Activated naive CD8-positive, alpha-beta T cell (primary cell): ENCODE data around the gene NUDT22.

Source experiments
- H3K27ac Mint-ChIP-seq: one replicate; pipeline ENCODE4 v1.8.0; 2021; ENCODE audit warnings: mixed read lengths
- H3K27me3 Mint-ChIP-seq: one replicate; pipeline ENCODE4 v1.8.0; 2021; ENCODE audit warnings: mixed read lengths
- H3K36me3 Mint-ChIP-seq: one replicate; pipeline ENCODE4 v1.8.0; 2021; ENCODE audit warnings: mixed read lengths
- H3K4me1 Mint-ChIP-seq: one replicate; pipeline ENCODE4 v1.8.0; 2021; ENCODE audit warnings: low read depth, mixed read lengths
- H3K4me3 Mint-ChIP-seq: one replicate; pipeline ENCODE4 v1.8.0; 2021; ENCODE audit warnings: mild to moderate bottlenecking, mixed read lengths
- H3K9me3 Mint-ChIP-seq: one replicate; pipeline ENCODE4 v1.8.0; 2021; ENCODE audit warnings: low read depth, mixed read lengths

NUDT22 gene

DNA sequence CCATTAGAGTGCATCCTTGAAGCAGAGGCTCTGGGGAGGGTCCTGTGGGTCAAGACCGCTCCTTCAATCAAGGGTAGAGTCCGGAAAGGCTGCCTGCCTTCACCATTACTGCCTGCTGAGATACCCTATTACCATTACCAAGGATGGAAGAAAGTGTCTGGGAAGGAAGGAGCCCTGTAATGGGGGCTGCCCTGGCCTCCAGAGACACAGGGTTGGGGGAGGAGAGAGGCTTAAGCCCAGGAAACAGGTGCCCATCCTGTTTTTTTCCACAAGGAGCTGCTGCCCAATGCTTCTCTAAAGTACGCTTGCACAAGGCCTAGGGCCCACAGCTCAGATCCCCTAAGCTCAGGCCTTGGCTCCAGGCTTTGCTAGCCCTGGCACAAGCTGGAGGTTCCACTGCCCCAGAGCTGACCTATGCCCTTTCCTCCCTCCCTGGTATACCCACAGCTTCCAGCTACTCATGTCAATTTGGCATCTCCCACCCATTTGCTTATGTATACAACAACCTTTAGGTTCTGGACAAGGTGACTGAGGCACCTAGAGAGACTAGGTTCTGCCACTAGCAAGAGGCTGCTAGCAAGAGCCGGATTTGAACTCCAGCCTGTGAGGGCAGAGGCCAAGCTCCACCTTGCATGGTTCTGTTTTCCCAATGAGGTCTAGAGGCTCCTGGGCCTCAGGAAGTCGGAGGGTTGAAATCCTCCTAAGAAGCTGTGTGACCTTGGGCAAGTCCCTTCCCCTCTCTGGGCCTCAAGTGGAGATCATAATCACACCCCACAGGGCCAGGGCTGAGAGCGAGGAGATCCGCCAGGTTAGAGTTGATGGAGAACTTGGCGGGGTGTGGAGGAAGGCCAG, 23.7 kb downstream of the NUDT22 start:
- Mint-ChIP-seq H3K4me1 (peaks cover 15% of the 10 kb centered on the region), H3K27ac (peak overlapping the region; percentile 22), H3K4me3 (peak overlapping the region; percentile 58), H3K27me3 (no peaks in the 10 kb centered on the region), H3K9me3 (no peaks in the 10 kb centered on the region), H3K36me3 (no peaks in the 10 kb centered on the region)

DNA sequence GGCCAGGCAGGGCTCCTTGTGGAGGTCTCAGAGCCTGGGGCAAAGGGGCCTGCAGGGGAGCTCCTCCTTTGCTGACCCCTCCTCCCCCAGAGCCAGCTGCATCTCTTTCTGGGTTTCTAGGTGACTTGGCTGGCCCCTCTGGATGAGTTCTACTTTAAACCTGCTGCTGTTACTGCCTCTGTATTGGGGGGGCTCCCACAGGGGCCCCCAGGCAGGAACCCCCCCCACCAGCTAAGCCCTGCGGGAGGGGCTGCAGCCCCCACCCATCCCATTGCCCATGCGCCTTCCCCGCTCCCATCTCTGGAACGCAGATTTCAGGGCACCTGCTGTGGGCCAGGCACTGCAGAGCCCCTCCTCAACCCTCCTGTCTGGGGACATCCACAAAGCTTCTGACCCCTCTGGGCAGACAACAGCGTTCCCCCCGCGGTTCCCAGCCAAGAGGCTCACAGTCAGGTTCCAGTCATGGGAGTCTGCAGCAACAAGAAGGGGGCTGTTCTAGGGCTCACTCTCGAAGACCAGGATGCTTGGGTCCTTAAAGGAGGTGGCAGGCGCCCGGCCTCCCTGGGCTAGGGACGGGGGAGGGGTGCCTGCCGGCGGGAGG, 24.4 kb downstream of the NUDT22 start:
- H3K9me3 Mint-ChIP-seq: no peaks in the 10 kb centered on the region
- H3K27me3 Mint-ChIP-seq: no peaks in the 10 kb centered on the region
- H3K4me3 Mint-ChIP-seq: peak overlapping the region; percentile 82
- H3K36me3 Mint-ChIP-seq: no peaks in the 10 kb centered on the region
- peaks cover 15% of the 10 kb centered on the region for H3K4me1 Mint-ChIP-seq
- H3K27ac Mint-ChIP-seq: no peak overlapping the region

DNA sequence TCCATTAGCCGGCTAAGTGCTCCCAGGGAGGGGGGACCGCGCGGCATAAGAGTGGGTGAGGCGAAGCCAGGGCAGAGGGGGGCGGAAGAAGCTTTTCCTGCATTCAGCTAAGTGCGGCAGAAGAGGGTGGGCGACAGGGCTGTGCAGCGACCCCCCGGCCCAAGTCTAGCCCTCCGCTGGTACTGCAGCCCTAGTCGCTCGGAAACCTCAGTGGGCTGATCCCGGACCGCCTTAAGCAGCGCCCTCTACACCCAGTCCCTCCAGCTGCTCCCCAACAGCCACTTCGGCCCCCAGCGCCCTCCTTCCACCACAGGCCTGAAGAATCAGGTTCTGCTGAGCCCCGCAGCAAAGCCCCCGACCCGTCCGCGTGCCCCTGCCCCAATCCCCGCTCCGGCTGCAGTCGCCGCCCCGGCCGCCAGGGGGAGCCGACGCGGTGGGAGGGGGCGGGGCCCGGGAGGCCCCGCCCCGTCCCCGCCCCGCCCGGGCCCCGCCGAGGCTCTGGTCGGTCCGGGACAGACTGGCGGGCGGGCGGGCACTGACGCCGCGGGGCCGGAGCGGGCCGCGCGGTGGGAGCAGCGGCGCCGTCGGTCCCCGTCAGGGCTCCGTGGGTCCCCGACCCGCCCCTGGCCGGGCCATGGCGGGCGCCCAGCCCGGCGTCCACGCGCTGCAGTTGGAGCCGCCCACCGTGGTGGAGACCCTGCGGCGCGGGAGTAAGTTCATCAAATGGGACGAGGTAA, 25.1 kb downstream of the NUDT22 start, which contains the start of gene PLCB3:
TSS of gene PLCB3 (plus strand) at position 515 of the 737 bp plus-strand sequence. CDS start at position 635, 120 bp downstream.
- Mint-ChIP-seq H3K4me3 (peak within 1 kb of the TSS; percentile 89), H3K36me3 (no peaks in the 10 kb centered on the region), H3K4me1 (peaks cover 15% of the 10 kb centered on the region), H3K9me3 (no peaks in the 10 kb centered on the region), H3K27me3 (no peaks in the 10 kb centered on the region), H3K27ac (peak within 1 kb of the TSS; percentile 41)

DNA sequence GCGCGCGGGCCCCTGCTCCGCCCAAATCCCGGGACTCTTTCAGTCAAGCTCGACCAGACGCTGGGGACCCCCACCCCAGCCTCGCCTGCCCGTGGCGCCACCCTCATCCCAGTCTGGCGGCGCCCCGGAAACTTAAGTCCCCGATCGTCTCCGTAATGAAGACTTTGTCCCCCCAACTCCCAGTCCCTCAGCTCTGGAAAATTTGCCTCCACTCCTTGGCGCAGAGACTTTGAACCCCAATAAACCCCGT, 25.6 kb downstream of the NUDT22 start:
- H3K27me3 Mint-ChIP-seq: no peaks in the 10 kb centered on the region
- H3K4me3 Mint-ChIP-seq: peak overlapping the region; percentile 89
- peak overlapping the region; percentile 41 for H3K27ac Mint-ChIP-seq
- H3K9me3 Mint-ChIP-seq: no peaks in the 10 kb centered on the region
- H3K4me1 Mint-ChIP-seq: peaks cover 15% of the 10 kb centered on the region
- H3K36me3 Mint-ChIP-seq: no peaks in the 10 kb centered on the region

DNA sequence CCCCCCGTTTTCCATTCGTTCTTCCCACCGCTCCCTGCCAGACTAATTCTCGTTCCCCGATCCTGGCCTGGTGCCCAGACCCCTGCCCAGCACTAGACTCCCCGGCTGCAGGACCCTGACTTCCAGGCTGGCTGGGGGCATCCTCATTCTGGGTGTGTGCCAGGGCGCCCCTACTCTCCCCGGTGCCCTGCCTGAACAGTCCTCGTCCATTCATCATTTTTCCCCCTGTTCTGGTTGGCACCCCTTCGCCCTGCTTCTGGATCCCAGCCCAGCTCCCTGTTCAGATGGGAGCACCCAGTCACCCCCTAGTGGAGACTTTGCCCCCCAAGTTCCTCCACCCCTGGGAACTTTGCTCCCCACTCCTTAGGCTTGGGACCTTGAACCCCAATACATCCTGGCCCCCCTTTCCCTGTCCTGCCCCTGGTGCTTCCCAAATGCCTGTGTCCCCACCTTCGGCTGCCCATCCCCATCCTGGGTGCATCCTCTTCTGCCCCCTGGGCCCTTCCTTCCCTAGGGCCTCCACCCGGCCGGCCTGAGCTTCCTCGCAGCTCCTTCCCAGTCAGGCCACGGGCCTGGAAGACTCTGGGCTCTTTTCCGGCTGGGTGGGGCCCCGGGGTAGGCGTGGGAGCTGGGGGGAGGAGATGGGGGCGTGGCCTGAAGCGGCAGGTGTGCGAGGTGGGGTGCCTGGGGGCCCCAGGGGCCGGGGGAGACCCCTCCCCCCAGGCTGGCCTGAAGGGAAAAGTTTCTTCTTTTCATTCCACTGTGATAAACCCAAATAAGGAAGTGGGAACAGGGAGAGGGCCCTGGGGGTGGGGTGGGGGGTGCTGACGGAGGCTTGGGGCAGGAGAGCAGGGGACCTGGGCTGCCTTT, 26.2 kb downstream of the NUDT22 start:
- no peaks in the 10 kb centered on the region for H3K27me3 Mint-ChIP-seq
- H3K27ac Mint-ChIP-seq: peak overlapping the region; percentile 41
- H3K4me3 Mint-ChIP-seq: peak overlapping the region; percentile 89
- no peaks in the 10 kb centered on the region for H3K36me3 Mint-ChIP-seq
- peaks cover 15% of the 10 kb centered on the region for H3K4me1 Mint-ChIP-seq
- H3K9me3 Mint-ChIP-seq: no peaks in the 10 kb centered on the region

DNA sequence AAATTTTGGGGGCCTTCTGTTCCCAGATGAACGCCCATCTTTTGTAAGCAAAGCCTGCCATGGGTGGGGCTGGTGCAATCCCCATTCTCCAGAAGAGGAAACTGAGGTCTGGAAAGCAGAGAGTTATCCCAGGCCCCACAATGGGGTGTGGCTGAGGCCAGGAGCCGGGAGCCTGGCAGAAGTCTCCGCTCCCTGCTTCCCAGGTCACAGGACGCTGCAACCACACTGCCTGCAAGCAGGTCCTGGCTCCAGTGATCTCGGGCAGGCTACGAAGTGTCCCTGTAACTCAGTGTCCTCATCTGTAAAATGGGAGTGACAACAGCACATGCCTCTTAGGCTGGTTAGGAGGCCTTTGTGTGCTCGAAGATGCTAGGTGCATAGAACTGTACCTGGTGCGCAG, 27.0 kb downstream of the NUDT22 start:
- peak overlapping the region; percentile 32 for H3K4me3 Mint-ChIP-seq
- H3K36me3 Mint-ChIP-seq: no peaks in the 10 kb centered on the region
- H3K4me1 Mint-ChIP-seq: peaks cover 12% of the 10 kb centered on the region
- no peaks in the 10 kb centered on the region for H3K27me3 Mint-ChIP-seq
- no peak overlapping the region for H3K27ac Mint-ChIP-seq
- H3K9me3 Mint-ChIP-seq: no peaks in the 10 kb centered on the region

DNA sequence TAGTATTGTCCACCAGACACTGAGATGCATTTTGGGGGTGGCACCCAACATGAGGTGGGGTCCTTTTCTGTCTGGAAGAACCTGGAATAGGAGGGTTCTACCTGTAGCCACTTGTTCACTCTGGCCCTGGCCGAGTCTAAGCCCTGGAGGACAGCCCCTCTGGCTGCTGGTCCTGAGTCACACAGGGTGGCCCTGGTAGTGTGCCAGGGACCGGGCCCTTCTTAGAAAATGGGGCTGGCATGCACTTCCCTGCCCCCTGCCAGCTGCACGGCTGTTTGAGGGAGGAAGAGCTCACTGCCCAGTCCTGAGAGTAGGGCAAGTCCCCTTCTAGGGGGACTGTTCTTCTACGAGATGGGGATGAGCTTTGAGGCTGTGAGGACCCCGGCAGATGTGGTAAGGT, 27.4 kb downstream of the NUDT22 start:
- Mint-ChIP-seq H3K4me3 (peak overlapping the region; percentile 32), H3K36me3 (no peaks in the 10 kb centered on the region), H3K4me1 (peaks cover 12% of the 10 kb centered on the region), H3K9me3 (no peaks in the 10 kb centered on the region), H3K27ac (no peak overlapping the region), H3K27me3 (no peaks in the 10 kb centered on the region)

DNA sequence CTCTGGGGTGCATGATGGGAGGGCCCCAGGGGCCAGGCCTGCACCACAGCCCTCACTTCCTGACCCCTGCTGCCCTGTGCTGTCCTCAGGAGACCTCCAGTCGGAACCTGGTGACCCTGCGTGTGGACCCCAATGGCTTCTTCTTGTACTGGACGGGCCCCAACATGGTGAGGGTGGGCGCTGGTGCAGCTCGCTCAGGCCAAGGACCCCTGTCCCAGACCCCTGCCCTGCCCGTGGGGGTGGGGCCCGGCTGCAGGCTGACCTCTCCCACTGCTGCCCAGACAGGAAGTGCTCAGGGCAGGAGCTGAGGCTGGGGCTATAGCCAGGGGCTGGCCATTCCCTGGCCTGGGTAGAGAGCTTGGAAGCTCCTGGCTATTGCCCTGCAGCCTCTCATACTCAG, 28.3 kb downstream of the NUDT22 start:
- no peaks in the 10 kb centered on the region for H3K9me3 Mint-ChIP-seq
- H3K36me3 Mint-ChIP-seq: peaks cover 1% of the 10 kb centered on the region
- H3K27ac Mint-ChIP-seq: no peak overlapping the region
- H3K4me3 Mint-ChIP-seq: no peak overlapping the region
- H3K27me3 Mint-ChIP-seq: no peaks in the 10 kb centered on the region
- peaks cover 12% of the 10 kb centered on the region for H3K4me1 Mint-ChIP-seq

DNA sequence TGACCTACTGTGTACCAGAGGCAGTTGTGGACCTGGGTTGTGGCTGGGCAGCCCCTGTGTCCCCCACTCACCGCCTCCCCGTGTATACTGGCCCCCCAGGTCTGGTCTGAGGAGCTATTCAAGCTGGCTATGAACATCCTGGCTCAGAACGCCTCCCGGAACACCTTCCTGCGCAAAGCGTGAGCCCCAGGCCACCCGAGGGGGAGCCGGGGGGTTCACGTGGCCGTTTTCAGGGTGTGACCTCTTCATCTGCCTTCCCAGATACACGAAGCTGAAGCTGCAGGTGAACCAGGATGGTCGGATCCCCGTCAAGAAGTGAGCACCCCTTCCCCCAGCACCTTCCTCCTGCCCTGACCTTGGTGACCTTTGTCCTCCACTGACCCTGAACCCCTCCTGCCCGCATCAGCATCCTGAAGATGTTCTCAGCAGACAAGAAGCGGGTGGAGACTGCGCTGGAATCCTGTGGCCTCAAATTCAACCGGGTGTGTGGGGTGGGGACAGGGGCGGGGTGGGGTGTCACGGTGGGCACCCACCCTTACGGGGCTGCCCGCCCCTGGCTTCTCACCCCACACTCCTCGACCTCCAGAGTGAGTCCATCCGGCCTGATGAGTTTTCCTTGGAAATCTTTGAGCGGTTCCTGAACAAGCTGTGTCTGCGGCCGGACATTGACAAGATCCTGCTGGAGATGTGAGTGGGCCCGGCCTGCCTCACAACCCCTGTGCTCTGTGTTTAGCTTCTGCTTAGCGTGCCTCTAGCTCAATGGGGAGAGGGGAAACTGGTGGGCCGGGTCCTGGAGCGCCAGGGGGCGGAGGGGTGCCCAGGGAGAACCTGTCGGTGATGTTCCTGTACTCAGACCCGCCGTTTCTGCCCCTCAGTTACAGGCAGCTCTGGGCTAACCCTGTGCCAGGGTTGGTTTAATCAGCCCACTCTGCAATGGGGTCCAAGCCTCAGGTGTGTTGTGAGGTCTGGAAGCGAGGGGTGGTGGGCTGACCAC, 29.4 kb downstream of the NUDT22 start:
- Mint-ChIP-seq H3K27me3 (no peaks in the 10 kb centered on the region), H3K36me3 (peaks cover 5% of the 10 kb centered on the region), H3K4me3 (no peak overlapping the region), H3K27ac (no peak overlapping the region), H3K9me3 (no peaks in the 10 kb centered on the region), H3K4me1 (peaks cover 16% of the 10 kb centered on the region)

DNA sequence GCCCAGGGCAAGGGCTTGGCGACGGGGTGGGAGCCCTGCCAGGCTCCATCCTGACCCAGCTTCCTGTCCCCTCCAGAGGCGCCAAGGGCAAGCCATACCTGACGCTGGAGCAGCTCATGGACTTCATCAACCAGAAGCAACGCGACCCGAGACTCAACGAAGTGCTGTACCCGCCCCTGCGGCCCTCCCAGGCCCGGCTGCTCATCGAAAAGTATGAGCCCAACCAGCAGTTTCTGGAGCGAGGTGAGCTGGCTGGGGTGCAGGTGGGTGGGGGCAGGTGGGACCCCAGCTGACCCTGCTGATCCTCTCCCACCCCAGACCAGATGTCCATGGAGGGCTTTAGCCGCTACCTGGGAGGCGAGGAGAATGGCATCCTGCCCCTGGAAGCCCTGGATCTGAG, 30.2 kb downstream of the NUDT22 start:
- H3K36me3 Mint-ChIP-seq: peaks cover 5% of the 10 kb centered on the region
- H3K27ac Mint-ChIP-seq: no peak overlapping the region
- peaks cover 14% of the 10 kb centered on the region for H3K4me1 Mint-ChIP-seq
- H3K27me3 Mint-ChIP-seq: no peaks in the 10 kb centered on the region
- H3K9me3 Mint-ChIP-seq: no peaks in the 10 kb centered on the region
- H3K4me3 Mint-ChIP-seq: no peak overlapping the region

DNA sequence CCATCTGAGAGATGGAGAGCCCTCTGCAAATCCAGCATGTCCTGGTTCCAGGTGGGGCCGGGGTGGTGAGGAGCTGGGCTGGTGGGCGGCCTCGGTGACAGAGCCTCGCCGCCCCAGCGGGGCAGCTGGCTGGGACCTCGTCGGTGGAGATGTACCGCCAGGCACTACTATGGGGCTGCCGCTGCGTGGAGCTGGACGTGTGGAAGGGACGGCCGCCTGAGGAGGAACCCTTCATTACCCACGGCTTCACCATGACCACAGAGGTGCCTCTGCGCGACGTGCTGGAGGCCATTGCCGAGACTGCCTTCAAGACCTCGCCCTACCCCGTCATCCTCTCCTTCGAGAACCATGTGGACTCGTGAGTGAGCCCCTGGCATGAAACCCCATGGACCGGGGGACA, 32.3 kb downstream of the NUDT22 start:
- no peaks in the 10 kb centered on the region for H3K27me3 Mint-ChIP-seq
- H3K9me3 Mint-ChIP-seq: no peaks in the 10 kb centered on the region
- peaks cover 5% of the 10 kb centered on the region for H3K36me3 Mint-ChIP-seq
- H3K4me1 Mint-ChIP-seq: peaks cover 7% of the 10 kb centered on the region
- H3K27ac Mint-ChIP-seq: no peak overlapping the region
- no peak overlapping the region for H3K4me3 Mint-ChIP-seq

DNA sequence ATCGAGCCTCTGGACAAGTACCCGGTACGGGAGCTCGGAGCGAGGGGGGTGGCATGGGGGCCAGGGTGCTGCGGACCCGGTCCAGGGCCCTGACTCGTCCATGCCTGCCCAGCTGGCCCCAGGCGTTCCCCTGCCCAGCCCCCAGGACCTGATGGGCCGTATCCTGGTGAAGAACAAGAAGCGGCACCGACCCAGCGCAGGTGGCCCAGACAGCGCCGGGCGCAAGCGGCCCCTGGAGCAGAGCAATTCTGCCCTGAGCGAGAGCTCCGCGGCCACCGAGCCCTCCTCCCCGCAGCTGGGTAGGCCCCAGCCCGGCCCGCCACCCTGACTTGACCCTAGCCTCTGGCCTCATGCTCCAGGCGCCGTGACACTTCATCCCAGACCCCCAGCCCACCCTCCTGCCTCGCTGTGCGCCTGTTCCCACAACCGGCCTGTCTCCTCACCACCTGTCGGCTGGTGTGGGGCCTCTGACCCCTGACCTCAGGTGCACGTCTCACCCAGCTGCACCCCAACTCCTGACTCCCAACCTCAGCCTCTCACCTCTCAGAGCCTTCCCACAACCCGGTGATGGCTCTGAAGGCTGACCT, 33.0 kb downstream of the NUDT22 start:
- Mint-ChIP-seq H3K4me1 (peaks cover 7% of the 10 kb centered on the region), H3K4me3 (no peak overlapping the region), H3K9me3 (no peaks in the 10 kb centered on the region), H3K36me3 (peaks cover 5% of the 10 kb centered on the region), H3K27ac (no peak overlapping the region), H3K27me3 (no peaks in the 10 kb centered on the region)

DNA sequence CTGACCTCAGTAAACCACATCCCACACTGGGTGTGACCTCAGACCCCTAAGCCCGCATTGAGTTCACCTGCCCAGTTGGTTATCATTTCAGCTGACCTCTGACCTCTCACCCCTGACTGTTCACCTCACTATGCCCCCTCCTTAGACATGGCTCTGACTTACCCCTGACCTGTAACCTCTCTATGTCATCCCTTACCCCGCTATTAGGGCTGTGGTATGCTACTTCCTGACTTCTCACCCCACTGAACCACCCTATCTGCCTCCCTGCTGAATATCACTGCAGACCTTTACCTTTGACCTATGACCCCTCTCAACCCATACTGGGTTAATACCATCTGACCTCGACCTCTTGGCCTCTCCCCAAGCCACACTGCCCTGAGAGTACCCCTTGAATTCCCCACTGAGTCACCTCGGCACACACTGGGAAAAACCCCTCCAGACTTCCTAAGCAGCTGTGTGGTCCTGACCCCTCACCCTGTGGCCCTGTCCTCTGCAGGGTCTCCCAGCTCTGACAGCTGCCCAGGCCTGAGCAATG, 33.5 kb downstream of the NUDT22 start:
- Mint-ChIP-seq H3K4me1 (peaks cover 7% of the 10 kb centered on the region), H3K4me3 (no peak overlapping the region), H3K9me3 (no peaks in the 10 kb centered on the region), H3K27ac (no peak overlapping the region), H3K36me3 (peaks cover 5% of the 10 kb centered on the region), H3K27me3 (no peaks in the 10 kb centered on the region)
